Glomerular visceral epithelial cell (primary cell): ENCODE measurements around the gene SYTL3.
"Not testable (repeated sequence)": the region's sequence is repeated elsewhere in the genome, so short reads cannot be mapped to it uniquely, and the experiment has no call there.

Source experiments
- DNase-seq: peaks from one replicate; pipeline ENCODE4 v3.0.0-alpha.2; 2016; ENCODE audit errors: extremely low spot score

The SYTL3 gene

GRCh38 chr6:158697811-158698210, 48.0 kb downstream of the SYTL3 start:
- no peak for DNase-seq

GRCh38 chr6:158698931-158699330, 49.1 kb downstream of the SYTL3 start:
- no peak for DNase-seq

GRCh38 chr6:158701268-158701667, 51.4 kb downstream of the SYTL3 start:
- not testable (repeated sequence) for DNase-seq

GRCh38 chr6:158703111-158703836, 53.4 kb downstream of the SYTL3 start:
- no peak for DNase-seq

GRCh38 chr6:158703837-158704822, 54.3 kb downstream of the SYTL3 start:
- DNase-seq: peak; percentile 74

GRCh38 chr6:158705386-158706126, 55.7 kb downstream of the SYTL3 start:
- DNase-seq: no peak

GRCh38 chr6:158706369-158706982, 56.6 kb downstream of the SYTL3 start:
- DNase-seq: peak; percentile 51

GRCh38 chr6:158707120-158707820, 57.4 kb downstream of the SYTL3 start:
- peak; percentile 63 for DNase-seq

GRCh38 chr6:158707821-158708195, 58.0 kb downstream of the SYTL3 start:
- DNase-seq: peak; percentile 49

GRCh38 chr6:158708239-158708638, 58.4 kb downstream of the SYTL3 start:
- DNase-seq: no peak

- DNase-seq: no peak
Observed at GRCh38 chr6:158709809-158710208, 60.0 kb downstream of the SYTL3 start.

GRCh38 chr6:158711264-158711663, 61.4 kb downstream of the SYTL3 start:
- DNase-seq: no peak

- no peak for DNase-seq
Observed at GRCh38 chr6:158713469-158713868, 63.6 kb downstream of the SYTL3 start.

- DNase-seq: no peak
Observed at GRCh38 chr6:158714706-158715105, 64.9 kb downstream of the SYTL3 start.

- no peak for DNase-seq
Observed at GRCh38 chr6:158715330-158716311, 65.8 kb downstream of the SYTL3 start.

GRCh38 chr6:158717341-158718330, 67.8 kb downstream of the SYTL3 start:
- DNase-seq: no peak

GRCh38 chr6:158718461-158719046, 68.7 kb downstream of the SYTL3 start:
- DNase-seq: no peak

GRCh38 chr6:158722176-158722729, 72.4 kb downstream of the SYTL3 start:
- no peak for DNase-seq
